HG03378 (cell line): ENCODE data around the gene CCDC136.

ENCODE experiments used
- ATAC-seq: cut with Tn5 transposase; IDR thresholded peaks from one replicate; pipeline ENCODE4 v1.9.1; 2021; ENCODE audit warnings: mild to moderate bottlenecking, moderate library complexity; ENCODE audit not compliant: unreplicated experiment

CCDC136 gene

DNA sequence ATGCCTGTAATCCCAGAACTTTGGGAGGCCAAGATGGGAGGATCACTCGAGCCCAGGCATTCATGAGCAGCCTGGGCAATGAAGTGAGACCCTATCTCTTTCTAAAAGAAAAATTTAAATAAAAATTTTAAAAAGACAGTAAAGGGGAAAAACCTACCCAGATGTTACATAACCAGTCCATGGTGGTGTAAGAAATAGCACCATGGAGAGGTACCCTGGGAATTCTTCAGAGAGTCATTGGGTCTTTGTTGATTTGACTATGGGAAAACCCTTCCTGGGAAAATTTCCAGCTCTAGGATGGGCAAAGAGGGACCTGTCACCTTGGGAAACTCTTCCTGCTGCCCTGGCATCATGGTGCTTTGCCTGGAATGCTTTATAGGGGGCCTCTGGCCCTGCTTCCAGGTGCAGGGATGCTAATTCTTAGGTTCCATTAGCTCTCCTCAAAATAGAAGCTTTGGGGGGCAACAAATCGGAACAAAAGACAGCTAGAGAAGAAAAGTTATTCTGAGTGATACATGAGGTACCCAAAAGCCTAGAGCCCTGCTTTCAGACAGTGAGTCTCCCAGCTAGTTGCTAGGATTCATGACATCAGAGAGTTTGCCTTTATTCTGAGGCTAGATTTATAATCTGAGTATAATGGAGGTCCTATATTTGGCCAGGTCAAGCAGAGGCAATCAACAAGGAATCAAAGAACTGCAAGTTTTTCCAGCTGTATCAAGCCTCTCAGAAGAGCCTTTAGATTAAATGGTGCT, 10.1 kb downstream of the CCDC136 start:
- no peak for ATAC-seq

DNA sequence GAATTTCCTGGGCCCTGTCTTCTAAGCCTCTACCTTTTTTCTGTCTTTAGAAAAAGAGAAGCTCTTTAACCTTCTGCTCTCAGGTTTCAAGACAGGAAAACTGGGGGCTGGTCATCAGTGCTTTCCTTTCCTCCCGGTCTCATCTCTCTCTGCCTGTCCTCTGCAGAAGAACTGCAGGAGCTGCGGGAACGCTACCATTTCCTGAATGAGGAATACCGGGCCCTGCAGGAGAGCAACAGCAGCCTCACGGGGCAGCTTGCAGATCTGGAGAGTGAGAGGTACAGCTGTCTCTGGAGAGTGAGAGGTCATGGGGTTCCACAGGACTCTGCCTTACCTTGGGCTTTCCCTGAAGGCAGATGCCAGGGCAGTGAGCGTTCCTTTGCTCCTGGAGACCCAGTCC, 12.7 kb downstream of the CCDC136 start:
- no peak for ATAC-seq

DNA sequence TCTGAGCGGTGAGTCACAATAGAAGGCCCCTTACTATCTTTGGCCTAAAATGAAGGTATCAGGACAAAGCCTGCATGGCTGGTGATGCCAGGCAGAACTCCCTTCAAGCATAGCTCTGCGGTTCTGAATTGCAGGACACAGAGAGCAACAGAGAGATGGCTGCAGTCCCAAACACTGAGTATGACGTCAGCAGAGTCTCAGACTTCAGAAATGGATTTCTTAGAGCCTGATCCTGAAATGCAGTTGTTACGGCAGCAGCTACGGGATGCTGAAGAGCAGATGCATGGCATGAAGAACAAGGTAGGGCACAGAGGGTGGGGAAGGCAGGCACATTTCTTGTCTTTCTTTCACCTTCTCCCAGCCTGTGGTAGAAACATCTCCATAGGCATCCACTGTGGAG, 13.5 kb downstream of the CCDC136 start:
- ATAC-seq, result no peak

DNA sequence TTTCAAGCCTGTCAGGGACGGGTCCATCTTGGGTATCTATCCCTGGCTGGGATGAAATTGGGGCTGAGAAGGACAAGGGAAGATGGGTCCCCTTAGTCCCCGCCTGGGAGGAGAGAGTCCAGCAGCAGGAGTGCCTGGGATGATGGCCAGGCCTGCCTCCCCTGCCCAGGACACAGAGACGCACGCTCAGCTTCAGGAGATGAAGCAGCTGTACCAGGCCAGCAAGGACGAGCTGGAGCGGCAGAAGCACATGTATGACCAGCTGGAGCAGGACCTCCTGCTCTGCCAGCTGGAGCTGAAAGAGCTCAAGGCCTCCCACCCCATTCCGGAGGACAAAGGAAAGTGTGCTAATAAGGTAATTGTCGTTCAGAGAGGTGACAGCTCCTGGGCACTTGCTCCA, 15.4 kb downstream of the CCDC136 start:
- ATAC-seq, result no peak

DNA sequence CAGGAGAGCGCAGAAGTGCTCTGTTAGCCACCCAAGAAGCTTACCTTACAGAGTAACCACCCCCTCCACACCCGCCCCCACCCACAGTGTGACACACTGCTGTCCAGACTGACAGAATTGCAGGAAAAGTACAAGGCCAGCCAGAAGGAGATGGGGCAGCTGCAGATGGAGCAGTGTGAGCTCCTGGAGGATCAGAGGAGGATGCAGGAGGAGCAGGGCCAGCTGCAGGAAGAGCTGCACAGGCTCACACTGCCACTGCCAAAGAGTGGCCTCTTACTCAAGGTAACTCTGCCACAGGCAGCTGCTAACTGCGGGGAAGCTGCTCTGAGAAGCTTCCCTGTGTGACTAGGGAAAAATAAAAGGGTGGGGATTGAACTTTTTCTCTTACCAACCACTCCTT, 17.6 kb downstream of the CCDC136 start:
- no peak for ATAC-seq

DNA sequence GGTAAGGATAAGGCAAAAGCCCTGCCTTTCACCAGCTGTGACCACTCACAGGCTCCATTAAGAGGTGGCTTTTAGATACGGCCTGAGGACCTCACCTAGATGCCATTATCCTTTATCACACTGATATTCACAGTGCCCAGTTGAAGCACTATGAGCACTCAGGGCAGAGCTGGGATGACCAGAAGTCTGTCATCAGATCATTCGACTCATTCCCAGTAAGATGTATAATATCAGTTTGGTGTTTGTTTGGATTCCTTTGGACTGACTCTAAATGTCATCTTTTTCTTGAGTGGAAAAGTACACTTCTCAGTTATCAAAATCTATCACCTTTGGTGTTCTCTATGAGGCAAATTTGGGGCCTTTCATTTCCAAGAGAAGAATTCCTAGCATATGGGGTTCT, 18.7 kb downstream of the CCDC136 start:
- no peak for ATAC-seq

DNA sequence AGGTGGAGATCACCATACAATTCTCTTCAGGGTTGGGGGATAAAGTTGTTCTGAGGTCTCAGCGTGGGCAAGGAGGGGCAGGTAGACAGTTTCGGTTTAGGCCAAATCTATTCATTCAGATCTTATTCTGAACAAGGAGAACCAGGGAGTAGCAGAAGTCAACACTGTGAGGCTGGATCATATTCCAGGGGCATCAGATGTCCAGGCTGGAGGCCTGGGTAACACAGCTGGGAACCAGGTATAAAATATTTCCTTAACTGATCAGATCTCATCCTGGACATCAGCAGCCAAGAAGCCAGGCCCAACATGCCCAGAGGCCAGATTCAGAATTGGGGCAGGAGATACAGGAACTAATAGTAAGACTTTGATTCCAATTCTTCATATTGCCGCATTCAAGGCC, 19.2 kb downstream of the CCDC136 start:
- no peak for ATAC-seq

DNA sequence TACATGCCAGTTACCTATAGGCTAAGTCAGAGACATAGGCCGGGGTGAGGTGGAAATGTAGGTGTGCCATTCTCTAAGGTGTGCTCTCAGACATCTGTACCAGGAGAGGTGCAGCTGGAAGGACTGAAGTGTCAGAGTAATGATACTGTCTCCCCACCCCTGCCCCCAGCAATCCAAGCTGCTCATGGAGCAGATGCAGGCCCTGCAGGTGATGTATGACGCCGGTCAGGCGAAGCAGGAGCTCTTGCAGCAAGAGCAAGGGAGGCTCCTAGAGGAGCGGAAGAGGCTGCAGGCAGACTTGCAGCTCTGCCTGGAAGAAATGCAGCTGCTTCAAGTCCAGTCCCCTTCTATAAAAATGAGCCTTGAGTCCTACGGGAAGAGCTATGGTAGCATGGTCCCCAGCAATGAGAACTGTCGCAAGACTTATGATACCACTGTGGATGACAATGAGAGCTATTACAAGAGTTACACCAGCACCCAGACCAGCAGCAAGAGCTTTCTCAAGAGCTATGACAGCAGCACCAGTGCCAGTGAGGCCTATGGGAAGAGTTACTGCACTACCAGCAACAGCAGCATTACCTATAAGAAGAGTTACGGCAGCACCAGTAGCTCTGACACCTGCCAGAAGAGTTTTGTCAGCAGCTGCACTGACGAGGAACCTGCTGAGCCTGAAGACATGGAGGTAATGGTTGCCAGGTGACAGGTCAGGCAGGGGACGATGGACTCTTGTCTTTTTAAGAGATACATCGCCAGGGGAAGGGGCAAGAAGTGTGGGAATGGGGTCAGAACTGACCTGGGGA, 20.1 kb downstream of the CCDC136 start:
- no peak for ATAC-seq

DNA sequence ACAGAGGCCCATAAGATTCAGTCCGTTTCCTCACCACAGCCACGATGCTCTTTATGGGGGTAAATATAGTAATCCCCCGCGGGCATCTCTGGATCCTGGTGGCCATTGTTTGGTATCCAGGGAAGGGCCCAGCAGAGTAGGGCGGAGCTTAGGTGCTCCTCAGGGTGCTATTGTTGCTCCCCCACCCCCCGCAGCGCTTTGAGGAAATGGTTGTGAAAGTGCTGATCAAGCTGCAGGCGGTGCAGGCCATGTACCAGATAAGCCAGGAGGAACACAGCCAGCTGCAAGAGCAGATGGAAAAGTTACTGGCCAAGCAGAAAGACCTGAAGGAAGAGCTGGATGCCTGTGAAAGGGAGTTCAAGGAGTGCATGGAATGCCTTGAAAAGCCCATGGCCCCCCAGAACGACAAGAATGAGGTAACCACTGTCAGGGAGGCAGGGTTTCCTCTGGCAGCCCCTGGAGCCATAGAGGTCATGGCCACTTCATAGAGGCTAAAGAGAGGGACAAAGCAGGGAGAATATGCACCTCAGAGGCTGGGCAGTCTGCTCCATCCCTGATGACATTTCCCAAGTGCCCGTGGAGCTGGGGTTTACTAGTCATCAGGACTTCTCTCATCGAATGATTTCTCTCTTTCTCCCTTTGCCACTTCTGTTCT, 20.9 kb downstream of the CCDC136 start:
- ATAC-seq, result no peak

DNA sequence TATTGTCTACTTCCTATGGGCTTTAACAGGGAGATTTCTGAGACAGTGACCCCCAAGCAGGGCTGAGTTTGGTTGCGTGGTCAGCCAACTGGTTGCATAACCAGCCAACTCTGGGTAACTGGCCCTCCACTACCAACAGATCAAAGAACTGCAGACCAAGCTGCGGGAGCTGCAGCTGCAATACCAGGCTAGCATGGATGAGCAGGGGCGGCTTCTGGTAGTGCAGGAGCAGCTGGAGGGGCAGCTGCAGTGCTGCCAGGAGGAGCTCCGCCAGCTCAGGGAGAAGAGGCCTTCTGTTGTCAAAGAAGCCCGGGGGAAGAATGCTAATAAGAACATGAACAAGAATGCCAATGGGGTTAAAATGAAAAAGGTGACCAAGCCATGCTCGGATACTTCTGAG, 22.7 kb downstream of the CCDC136 start:
- no peak for ATAC-seq

DNA sequence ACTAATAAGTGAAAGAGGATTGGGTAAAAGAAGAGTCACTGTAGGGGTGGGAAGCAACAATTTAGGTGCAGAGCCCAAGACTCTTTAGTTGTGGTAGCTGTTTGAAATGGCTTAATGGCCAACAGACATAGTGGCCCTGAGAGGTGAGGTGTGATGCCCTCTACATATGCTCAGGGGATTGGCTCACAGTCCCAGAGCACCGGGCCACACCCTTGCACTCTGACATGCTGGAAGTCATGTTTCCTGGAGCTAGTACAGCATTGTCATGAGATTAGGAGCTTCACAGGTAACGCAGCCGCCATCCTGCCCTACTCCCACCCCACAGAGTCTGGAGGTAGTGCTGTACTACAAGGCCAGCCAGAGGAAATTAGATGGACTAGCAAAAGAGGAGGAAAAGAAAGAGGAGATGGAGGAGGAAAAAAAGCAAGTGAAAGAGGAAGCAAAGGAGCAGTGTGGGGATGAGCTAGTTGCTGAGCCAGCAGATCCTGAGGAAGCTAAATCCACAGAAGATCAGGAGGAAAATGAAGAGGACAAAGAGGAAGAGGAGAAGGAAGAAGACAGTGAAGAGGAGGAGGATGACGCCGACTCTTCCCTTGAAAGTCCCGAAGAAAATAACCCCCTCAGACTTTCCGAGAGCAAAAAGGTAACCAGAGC, 23.6 kb downstream of the CCDC136 start:
- no peak for ATAC-seq

DNA sequence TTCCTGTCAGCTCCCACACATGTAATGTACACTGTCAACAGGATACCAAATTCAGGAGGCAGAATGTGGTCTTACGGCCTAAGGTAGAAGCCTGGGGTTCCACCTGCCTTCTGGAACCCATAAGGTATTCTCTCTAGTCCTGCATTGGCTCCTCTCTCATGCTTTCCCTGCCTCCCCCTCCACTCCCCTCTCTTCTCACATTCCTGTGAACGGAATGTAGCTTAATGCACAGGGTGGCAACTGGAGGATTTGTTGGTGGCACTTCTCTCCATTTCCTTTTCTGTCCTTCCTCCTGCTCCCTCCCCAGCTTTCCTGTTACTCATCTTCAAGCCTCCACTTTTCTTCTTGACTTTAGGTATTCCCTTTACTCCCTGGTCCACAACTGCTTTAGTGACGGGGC, 26.9 kb downstream of the CCDC136 start:
- ATAC-seq, result no peak

DNA sequence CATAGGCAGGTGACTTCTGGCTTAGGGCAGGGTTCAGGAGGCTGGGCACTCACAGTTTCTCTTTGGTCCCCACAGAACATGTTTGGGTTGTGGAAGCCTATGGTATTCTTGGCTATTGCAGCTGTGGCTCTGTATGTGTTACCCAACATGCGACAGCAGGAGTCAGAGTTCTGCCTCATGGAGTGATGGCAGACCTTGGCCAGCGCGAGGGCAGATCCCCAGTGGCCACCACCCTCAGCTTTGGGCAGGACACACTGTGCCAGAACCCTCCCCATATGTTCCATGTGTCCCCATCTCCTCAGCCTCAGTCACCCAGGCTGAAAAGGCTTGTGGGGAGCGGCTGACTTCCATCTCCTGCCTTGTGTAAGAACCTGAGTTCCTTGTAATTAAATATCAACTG, 30.0 kb downstream of the CCDC136 start:
- ATAC-seq, result no peak

DNA sequence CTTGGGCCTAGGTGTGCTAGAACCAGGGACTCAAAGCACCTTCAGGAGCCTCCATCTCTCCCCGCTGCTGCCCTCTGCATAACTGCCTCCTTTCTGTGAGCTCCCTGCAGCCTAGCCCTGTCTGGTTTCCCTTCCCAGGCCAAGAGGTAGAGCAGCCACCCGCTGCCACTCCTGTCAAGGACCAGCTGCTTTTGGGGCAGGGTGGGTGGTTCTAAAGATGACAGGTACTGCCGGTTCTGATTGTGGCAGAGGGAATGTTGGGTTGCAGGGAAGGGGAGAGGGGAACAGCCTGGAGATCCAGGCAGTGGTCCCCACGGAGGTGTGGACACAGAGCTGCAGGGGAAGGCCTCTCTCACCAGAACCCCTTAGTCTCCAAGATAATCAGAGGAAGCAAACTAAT, 34.7 kb downstream of the CCDC136 start:
- no peak for ATAC-seq

DNA sequence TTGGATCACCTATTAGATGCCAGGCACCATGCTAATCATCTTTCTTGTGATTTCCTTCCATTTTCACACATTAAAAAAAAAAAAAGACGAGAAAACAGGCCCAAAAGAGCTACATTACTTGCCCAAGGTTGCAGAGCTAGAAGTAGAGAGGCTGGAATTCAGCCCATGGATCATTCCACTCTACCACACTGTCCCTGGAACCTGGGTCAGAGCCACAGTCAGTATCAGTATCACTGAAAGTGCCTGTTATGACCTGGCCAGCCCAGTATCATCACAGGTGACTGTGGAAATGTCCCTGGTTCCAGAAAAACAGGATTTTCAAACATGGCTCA, 35.1 kb downstream of the CCDC136 start:
- ATAC-seq, result no peak

DNA sequence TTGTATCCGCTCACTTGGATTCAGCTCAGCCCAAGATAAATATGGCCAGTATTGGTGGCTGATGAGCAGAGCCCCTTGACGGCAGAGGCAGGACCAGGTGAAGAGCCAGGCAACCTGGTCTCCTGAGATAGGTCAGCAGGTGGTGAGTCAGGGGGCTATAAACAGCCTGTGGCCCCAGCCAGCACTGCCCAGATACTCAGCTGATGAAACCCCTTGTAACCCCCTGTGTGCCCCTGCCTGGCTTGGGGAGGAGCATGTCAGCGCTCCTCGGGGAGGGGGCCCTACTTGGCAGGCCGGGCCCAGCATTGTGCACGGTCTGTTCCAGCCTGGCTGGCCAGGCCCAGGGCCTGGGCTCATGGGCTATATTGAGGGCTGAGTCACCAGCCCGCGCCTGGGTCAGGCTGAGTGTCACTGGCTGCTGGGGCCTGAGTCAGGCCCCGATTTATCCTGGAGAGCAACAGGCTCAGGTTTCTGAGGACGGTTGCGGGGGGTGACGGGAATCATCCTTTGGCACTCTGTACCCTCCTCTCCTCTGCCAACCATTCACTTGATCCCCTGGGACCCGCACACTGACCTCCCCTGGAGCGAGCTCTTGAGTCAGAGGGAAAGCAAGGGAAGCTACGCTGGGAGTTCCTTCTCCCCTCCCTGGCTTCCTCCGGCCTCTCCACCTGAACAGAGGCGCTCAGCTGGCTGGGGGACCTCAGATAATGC, 35.6 kb downstream of the CCDC136 start:
- no peak for ATAC-seq

DNA sequence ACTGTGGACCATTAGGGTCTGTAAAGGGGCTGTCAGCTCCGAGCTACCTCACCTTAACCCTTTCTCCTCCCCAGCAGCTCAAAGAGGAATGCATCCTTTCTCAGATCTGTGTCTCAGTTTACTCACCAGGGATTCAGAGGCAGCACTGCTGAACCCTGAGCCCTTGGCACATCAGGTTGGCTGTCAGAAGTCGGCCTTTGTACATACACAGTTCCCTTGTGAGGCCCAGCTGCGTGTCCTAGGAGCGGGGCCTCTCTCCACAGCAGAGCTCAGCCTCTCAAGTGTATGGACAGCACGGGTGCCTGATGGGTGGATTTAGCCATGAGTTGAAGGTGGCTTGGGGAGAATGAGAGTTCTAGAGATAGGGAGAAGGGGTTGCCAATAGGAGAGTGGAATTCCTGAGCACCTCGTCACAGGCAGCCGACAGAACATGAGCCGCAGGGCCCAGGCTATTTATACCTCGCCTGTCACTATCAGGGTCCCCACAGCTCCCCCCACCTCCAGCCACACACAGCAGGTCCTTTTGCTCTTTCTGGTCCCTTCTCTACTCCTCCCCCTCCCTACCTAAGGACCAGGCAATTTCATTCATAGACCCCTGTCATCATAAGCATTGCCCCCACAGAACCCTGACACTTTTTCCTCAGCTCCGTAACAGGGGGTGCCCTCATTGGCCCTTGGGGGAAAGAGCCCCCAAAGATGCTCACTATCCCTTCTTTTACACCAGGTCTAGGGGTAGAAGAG, 36.4 kb downstream of the CCDC136 start:
- ATAC-seq, result no peak

DNA sequence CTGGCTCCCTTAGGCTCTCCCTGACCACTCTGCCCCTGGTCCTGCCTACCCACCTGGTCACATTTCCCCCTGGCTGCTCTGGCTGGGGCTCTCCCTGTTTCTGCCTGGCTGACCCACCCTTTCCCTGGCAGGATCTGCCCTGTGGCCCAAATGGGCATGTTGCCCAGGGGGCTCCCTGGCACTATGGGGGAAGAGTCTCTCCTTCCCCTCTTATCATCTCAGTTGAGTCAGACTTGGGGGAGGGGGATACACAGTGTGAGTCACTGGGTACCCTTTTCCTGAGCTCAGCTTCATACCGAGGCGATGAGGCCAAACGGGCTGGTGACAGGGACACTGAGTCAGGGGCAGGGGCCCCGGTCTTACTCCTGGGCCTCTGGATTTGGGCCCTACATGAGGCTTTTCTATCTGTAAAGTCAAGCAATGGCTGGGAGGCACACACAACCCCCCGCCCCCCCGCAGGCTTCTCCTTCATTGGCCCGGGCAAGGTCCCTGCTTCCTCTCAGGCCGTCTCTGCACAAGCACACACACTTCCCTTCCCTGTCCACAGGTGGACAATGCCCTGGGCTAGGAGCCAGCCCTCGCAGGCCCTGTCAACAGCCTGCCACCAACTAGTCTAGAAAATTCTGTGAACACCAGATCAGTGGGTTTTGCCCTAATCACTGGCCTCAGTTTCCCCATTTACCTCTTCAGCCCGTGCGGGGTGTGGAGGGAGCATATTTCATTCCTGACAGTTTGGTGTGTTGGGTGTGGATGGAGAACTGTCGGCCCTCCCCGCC, 37.8 kb downstream of the CCDC136 start:
- ATAC-seq, result no peak
